GM19023 (cell line): ENCODE results near the gene PNMA6F.
"Not testable (repeated sequence)": the region's sequence is repeated elsewhere in the genome, so short reads cannot be mapped to it uniquely, and the experiment has no call there.

Experiments used
- ATAC-seq: cut with Tn5 transposase; IDR thresholded peaks from one replicate; pipeline ENCODE4 v1.9.1; 2021; ENCODE audit warnings: mild to moderate bottlenecking, moderate library complexity; ENCODE audit not compliant: unreplicated experiment

PNMA6F gene

GRCh38 chrX:153336121-153336894, 14.7 kb upstream of the PNMA6F start:
- ATAC-seq: peak; percentile 35

DNA sequence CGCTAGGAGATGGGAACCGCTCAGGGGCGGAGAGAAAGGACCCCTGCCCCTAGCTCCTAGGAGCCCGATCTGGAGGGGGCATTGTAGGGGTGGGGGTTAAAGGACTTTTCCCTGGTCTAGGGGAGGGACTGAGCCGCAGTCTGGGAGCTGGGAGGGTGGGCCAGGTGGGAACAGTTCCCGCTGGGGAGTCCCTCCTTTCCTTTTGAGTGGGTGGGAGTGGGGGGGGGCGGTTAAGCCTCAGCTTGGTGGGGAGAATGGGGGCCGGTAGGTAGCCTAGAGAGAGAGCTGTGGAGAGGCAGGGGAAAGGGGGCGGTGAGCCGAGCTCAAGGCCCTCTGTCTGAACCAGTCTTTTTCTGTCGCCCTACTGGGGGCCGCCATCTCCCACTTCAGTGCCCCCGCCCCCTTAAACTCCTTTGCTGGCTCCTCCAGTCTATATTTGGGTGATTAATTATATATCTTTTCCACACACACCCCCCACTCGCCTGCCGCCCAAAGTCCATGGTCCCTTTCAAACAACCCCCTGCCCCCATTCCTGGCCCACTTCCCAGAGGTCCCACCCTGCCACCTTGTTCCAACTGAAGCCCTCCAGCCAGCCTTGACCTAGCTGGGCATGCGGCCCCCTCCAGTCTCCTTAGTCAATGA, 13.2 kb upstream of the PNMA6F start:
- ATAC-seq: no peak

DNA sequence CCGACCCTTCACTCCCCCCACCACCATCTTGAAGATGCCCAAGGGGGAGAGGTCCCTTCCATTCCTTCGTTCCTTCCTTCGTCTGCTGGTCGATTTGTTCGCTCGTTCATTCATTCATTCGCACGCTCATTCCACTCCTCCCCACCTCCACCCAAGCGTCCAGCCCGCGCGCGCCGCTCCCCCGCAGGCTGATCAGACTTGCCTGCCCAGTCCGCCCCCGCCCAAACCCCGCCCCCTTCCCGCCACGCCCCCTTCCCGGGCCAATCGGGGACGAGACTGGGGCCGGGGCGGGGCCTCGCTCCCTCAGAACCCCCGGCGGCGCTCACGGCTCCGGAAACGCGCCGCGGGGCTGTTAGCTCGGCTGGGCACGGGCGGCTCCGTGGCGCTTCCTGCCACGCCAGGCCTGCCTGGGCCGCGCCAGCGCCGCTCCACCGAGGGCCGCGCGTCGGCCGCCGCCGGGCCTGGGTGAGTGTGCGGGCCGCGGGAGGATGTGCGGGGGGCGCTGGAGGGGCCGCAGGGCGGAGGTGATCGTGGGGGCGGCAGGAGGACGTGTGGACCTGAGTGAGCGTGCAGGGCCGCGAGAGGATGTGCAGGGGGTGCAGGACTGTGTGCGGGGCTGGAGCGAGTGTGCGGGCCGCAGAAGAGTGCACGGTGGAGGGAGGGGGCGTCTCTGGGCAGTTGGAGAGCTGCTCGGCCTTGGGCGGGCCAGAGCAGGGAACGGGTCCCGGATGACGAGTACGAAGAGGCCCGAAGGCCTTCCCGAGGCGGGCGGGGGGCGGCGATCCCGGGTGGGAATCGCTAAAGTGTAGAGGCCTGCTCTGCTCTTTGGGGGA, 12.5 kb upstream of the PNMA6F start, which contains the start of gene ZNF275:
TSS of gene ZNF275 (plus strand) at position 333 of the 833 bp plus-strand sequence. CDS start 2,527 bp downstream, outside the sequence.
- peak; percentile 78 for ATAC-seq

DNA sequence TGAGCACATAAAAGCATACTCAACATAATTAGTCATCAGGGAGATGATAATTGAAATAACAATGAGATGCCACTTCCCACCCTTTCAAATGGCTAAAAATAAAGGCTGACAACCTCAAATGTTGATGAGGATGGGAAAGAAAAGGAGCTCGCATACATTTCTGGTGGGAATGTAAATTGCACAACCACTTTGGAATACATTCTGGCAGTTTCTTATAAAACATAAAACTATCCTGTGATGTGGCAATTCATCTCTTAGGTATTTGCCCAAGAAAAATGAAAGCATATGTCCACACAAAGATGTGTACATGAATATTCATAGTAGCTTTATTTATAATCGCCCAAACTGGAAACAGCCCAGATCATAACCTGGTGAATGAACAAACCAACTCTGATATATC, 11.7 kb upstream of the PNMA6F start:
- ATAC-seq: no peak

DNA sequence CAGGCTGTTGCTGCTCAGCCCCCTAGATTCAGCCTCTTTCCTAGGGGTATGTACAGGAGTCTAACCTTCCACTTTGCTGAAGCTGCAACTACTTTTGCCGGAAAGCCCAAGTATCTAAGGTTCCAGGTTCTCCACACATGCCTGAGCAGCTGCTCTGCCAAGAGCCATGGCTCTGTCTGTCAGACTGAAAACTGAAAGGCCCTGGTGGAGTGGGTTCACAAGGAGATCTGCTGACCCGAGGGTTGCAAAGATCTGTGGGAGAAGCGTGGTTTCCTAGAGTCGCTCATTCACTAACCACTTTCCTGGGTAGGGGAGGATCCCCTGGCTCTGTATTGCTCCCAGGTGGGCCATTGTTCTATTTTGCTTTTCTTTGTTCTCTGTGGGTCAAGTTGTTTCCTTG, 6.0 kb upstream of the PNMA6F start:
- no peak for ATAC-seq

- no peak for ATAC-seq
Measured at GRCh38 chrX:153320555-153321184, 897 bp downstream of the PNMA6F start.

GRCh38 chrX:153320047-153320443, 1.5 kb downstream of the PNMA6F start:
- not testable (repeated sequence) for ATAC-seq

DNA sequence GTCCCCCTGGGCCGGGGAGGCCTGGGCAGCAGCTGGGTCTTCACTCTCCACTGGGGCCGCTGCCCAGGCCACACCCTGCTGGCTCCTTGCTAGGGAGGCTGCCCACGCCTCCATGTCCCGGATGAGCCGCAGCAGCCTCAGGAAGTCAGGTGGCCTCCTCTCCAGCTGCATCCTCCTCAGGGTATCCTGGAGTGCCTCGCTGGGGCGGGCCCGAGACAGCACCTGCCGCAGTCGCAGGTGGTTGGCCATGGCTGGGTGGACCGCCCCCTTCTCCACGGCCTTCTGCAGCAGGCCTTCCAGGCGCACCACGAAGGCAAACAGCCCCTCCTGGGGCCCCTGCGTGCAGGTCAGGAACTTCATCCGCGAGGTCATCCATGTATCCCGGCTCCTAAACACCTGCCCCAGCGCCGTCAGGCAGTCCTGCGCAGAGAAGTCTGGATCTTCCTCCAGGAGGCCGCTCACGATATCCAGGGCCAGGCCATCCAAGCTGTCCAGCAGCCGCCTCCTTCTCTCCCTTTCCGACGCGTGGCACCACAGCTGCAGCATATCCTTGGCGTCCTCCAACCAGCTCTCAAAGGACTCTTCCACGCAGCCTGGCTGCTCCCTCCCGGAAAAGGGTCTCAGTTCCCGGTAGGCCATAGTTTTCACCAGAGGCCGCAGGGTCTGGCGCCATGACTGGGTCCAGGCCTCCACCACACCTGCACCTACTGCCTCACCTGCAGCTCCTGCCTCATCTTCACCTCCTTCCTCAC, 2.1 kb downstream of the PNMA6F start:
- ATAC-seq: no peak

DNA sequence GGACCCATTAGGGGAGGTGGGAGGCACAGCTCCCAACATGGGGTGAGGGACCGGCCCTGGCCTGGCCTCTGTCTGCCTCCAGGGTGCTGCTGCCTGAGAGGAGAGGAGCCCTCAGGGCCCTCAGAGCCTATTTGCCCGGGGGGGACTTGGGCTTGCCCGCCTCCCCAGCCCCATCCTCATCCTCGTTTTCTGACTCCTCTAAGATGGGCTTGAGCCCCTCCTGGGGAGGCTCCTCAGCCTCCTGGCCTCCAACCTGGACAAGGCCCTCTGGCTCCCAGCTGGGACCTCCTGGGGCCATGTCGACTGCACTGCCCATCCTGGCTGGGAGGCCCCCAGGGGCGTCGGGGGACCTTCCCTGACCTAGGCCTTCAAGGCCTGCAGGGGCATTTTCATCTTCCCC, 2.8 kb downstream of the PNMA6F start:
- no peak for ATAC-seq

DNA sequence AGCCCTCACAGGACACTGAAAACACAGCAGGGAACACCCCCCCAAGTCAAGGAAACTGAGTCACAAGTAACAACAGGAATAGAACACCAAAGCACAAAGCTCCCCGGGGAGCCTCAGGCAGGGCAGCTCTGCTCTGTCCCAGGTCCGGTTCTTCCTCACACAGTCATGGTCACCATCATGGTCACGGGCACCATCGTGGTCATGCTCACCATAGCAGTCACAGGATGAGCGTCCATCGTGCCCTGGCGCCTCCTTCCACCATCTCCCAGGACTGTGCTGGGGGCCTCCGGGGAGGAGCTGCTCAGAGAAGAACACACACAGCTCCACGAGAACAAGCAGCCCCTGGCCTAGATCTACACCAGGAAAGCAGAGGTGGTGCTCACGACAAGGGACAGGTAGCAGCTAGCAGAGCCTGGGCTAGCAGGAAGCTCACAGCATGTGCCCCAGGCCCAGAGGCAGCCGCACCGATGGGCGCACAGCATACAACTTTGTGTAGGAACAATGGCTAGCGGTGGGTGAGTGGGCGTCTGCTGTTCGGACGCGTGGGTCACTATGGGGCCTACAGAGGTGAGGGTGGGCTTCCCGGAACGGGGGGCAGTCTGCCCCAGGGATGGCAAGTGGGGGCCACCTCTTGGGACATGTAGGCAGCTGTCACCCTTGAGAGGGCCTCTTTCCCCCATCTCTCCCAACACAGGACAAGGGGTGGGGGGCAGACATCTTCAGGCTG, 3.4 kb downstream of the PNMA6F start:
- no peak for ATAC-seq

- ATAC-seq: no peak
Measured at GRCh38 chrX:153317306-153317705, 4.3 kb downstream of the PNMA6F start.

DNA sequence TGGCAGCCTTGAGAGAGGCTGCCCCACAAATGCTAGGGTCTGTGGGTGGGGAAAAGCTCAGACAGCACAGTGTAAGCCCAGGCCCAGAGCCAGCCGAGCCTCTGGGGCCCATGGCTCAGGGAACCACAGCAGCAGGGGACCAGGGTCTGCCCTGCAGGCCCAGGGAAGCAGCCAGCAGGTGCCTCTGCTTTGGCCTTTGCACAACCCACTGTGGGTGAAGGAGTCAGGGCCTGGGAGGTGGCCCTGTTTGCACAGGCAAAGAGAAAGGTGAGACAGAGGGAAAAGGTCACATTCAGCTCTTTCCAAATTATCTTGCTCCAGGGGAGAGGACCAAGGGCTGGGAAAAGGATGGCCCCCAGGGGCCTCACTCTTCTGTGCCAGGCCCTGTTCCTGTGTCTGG, 8.7 kb downstream of the PNMA6F start:
- ATAC-seq: no peak

- no peak for ATAC-seq
Measured at GRCh38 chrX:153312041-153312440, 9.5 kb downstream of the PNMA6F start.

GRCh38 chrX:153310901-153311300, 10.7 kb downstream of the PNMA6F start:
- no peak for ATAC-seq

- no peak for ATAC-seq
Measured at GRCh38 chrX:153307276-153308178, 14.0 kb downstream of the PNMA6F start.

GRCh38 chrX:153306527-153307115, 14.9 kb downstream of the PNMA6F start:
- ATAC-seq: no peak

DNA sequence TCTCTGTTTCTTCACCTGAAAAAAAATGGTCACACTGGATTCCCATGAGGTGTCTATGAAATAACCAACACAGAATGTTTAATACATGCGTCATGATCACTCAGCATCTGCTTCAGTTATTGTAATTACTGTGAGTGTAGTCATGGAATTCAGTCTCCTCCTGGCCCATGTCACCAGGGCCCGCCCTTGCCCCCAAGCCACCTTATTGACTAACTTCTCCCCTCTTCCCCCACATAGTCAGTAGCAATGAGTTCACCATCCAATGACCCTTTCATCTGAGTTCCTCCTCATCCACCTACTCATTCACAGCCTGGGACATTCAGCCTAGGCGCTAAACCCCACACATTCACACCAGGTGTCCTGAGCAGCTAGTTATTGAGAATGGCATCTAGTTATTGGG, 15.6 kb downstream of the PNMA6F start:
- no peak for ATAC-seq

GRCh38 chrX:153304988-153305736, 16.4 kb downstream of the PNMA6F start:
- no peak for ATAC-seq
